GM12892 (cell line): ENCODE data around the gene ZNF70.

Source experiments
- POLR2A ChIP-seq: IDR thresholded peaks from 2 replicates; pipeline ENCODE4 v1.6.1; 2011; ENCODE audit warnings: low read depth, low read length, control low read depth
- POLR2AphosphoS5 ChIP-seq: IDR thresholded peaks from 2 replicates; pipeline ENCODE4 v1.6.1; 2011; ENCODE audit warnings: low read depth, low read length, control low read depth

GRCh38 chr22:23781065-23781464 lies 30.2 kb upstream of the ZNF70 start:
- TF ChIP-seq POLR2A (no peak), POLR2AphosphoS5 (no peak)
